Measurements from ENCODE around the gene DCK. TPM values are rescaled to one million over a fixed set of nuclear protein-coding genes. Genes with fewer than 3 reads are reported as not detected.
"Not testable (repeated sequence)": the region's sequence is repeated elsewhere in the genome, so short reads cannot be mapped to it uniquely, and the experiment has no call there.

DCK gene
- total RNA-seq, 1 experiment from 2014 or later: 53.4 TPM

DNA sequence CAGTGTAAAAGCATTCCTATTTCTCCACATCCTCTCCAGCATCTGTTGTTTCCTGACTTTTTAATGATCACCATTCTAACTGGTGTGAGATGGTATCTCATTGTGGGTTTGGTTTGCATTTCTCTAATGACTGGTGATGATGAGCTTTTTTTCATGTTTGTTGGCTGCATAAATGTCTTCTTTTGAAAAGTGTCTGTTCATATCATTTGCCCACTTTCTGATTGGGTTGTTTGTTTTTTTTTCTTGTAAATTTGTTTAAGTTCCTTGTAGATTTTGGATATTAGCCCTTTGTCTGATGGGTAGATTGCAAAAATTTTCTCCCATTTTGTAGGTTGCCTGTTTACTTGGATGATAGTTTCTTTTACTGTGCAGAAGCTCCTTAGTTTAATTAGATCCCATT lies 6.2 kb downstream of the DCK start:
- not testable (repeated sequence) for DNase-seq (ENCODE audit: low read depth)

DNA sequence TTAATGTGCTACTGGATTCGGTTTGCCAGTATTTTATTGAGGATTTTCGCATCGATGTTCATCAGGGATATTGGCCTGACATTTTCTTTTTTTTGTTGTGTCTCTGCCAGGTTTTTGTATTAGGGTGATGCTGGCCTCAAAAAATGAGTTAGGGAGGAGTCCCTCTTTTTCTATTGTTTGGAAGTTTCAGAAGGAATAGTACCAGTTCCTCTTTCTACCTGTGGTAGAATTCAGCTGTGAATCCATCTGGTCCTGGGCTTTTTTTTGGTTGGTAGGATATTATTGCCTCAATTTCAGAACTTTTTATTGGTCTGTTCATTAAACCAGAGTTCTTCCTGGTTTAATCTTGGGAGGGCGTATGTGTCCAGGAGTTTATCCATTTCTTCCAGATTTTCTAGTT lies 7.9 kb downstream of the DCK start:
- DNase-seq (ENCODE audit: low read depth): not testable (repeated sequence)

DNA sequence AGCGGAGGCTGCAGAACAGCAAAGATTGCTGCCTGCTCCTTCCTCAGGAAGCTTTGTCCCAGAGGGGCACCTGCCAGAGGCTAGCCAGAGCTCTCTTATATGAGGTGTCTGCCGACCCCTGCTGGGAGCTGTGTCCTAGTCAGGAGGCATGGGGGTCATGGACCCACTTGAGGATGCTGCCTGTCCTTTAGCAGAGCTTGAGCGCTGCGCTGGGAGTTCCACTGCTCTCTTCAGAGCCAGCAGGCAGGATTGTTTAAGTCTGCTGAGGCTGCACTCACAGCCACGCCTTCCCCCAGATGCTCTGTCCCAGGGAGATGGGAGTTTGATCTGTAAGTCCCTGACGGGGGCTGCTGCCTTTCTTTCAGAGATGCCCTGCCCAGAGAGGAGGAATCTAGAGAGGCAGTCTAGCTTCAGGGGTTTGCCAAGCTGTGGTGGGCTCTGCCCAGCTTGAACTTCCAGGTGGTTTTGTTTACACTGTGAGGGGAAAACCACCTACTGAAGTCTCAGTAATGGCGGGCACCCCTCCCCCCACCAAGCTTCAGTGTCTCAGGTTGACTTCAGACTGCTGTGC lies 10.9 kb downstream of the DCK start:
- DNase-seq (ENCODE audit: low read depth): no peak

DNA sequence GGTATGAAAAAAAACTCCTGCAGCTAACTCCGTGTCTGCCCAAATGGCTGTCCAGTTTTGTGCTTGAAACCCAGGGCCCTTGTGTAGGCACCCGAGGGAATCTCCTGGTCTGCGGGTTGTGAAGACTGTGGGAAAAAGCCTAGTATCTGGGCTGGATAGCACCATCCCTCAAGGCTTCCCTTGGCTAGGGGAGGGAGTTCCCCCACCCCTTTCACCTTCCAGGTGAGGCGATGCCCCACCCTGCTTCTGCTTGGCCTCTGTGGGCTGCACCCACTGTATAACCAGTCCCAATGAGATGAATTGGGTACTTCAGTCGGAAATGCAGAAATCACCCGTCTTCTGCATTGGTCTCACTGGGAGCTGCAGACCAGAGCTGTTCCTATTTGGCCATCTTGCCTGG lies 11.6 kb downstream of the DCK start:
- not testable (repeated sequence) for DNase-seq (ENCODE audit: low read depth)

DNA sequence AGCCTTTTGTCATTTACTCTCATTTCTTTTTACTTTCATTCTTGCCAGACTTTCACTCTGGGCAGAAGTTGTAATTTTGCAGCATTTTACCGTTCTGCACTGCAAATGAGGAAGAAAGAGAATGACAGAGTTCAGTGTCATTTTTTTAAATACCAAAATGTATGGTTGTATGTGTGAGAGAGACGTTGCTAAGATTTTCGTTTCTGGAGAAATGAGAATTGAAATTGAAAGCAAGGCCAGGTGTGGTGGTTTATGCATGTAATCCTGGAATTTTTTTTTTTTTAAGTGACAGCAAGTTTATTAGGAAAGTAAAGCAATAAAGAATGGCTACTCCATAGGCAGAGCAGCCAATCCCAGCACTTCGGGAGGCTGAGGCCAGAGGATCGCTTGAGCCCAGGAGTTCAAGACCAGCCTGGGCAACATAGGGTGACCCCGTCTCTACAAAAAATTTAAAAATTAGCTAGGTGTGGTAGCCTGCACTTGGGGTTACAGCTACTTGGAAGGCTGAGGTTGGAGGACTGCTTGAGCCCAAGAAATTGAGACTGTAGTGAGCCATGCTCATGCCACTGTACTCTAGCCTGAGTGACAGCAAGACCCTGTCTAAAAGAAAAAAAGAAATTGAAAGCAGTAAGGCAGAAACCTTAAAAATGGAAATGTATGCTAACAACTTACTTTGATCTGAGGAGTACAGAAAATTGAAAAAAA lies 12.9 kb downstream of the DCK start:
- DNase-seq (ENCODE audit: low read depth): no peak

DNA sequence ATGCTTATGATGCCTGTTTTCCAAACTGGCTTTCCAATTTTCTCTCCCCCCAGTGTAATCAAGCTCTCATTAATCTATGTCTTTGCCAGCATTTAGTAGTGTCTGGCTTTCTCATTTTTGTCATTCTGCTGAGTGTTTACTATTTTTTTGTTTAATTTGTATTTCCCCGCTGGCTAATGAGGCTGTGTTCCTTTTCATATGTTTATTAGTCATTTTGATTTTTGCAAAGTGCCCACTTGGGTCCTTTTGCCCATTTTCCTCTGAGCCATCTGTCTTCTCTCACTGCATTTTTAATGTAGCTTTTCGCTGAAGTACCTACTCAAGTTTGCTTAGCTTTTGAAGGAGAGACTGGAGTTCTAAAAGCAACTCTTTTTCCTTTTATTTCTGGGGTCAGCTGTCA lies 14.7 kb downstream of the DCK start:
- DNase-seq (ENCODE audit: low read depth): no peak

DNA sequence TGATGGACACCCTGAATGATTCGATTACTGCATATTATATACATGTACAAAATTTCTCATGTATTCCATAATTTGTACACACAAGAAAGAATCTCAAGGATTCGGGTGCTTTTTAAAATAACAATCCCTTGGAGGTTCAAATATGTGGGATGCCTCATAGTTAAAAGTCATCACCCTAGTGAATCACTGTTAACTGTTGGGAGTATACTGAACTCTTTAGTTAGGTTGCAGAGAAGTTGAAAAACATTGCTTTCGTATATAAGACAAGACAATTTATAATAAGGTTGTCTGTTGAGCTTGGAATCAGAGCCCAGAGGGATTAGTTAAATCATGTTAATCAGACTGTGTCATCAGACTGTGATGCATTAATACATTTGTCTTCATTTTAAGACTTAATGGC lies 15.6 kb downstream of the DCK start:
- peak; percentile 50 for DNase-seq (ENCODE audit: low read depth)

DNA sequence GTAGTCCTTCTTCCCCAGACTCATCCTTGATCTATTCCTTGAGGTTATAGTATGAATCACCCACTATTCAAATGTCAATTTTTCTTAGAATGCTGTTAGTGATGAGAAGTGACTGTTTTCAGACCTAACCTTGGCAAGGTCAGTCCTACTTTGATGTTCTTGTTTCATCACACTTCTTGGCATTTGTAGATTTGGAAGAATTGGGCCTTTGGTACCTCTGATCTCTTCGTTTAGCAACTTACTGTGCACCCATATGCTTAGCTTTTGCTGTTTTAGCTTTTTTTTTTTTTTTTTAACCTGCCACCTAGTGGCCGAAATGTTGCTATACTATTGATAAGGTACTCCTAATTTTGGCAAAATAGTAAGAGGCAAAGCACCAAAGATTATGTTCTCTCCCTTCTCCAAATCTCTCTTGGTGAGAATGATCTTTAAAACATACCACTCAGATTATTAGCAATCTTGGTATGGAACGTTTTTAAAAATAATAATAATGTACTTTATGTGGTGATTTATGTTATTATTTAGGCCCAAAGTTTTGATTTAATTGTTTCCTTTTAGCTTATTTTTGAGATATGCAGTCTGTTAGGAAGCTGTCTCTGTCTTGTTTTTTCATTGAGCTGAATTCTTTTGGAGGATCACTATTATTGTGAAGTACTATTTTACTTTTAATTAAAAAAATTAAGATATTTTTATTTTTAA lies 16.6 kb downstream of the DCK start:
- DNase-seq (ENCODE audit: low read depth): peak; percentile 57

DNA sequence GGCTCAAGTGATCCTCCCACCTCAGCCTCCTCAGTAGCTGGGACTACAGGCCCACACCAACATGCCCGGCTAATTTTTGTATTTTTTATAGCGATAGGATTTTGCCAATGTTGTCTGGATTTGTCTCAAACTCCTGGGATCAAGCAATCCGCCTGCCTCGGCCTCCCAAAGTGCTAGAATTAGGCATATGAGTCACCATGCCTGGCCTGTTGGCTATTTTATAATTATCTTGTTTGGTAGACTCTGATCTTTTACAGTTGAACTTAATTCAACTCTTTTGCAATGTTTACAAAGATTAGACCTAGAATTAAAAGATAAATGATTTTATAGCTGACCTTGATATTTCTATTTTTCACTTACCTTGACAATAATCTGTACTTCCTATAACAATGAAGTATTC lies 18.0 kb downstream of the DCK start:
- DNase-seq (ENCODE audit: low read depth): no peak

DNA sequence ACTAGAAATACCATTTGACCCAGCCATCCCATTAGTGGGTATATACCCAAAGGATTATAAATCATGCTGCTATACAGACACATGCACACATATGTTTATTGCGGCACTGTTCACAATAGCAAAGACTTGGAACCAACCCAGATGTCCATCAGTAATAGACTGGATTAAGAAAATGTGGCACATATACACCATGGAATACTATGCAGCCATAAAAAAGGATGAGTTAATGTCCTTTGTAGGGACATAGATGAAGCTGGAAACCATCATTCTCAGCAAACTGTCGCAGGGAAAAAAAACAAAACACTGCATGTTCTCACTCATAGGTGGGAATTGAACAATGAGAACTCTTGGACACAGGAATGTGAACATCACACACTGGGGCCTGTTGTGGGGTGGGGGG lies 23.9 kb downstream of the DCK start:
- DNase-seq (ENCODE audit: low read depth): not testable (repeated sequence)

DNA sequence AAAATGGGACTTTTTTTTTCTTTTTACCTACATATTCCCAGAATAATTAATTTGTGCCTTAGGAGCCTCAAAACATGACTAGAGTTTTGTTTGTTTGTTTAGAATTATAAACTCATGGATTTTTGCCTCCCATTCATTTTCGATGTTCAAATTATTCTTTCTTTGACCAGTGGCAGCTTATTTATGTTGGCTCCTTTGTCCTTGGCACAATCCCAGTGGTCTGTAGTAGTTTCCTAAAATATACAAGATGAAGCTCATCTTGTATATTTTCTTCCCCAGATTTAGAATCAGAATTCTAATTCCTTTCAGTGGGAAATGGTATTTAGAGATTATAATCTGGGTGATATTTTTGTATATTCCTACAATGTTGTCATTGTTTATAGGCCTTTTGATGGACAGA lies 27.2 kb downstream of the DCK start:
- no peak for DNase-seq (ENCODE audit: low read depth)

DNA sequence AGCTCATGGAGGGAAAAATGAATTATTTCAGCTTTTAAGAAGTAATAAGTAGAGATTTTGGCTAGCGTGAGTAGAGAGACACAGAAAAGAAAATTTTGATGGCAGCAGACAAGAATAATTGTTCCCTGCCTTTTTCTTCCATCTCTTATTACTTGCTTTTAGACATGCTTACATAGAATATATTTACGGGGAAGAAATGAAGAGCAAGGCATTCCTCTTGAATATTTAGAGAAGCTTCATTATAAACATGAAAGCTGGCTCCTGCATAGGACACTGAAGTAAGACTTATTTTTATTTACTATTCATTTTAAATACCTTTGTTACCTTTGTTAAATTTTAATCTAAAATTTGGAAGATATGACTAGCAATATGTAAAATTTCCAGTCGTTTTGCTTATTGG lies 32.2 kb downstream of the DCK start:
- no peak for DNase-seq (ENCODE audit: low read depth)

DNA sequence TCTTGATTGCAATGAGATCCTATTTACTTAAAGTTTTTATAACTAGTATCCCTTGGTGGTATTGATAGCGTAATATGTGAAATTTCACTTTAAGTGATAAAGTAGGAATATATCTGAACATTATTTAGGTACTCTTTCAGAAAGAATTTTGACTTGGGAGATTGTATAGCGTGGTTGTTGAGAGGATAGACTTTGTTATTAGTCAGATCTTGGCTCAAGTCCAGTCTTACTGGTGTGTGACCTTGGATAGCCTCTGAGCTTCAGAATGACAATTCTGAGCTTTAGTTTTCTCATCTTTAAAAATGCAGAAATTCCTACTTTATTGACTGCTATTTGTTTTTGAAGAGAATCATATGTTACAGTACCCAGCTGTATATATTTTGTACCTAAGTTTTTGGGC lies 32.6 kb downstream of the DCK start:
- peak; percentile 87 for DNase-seq (ENCODE audit: low read depth)

DNA sequence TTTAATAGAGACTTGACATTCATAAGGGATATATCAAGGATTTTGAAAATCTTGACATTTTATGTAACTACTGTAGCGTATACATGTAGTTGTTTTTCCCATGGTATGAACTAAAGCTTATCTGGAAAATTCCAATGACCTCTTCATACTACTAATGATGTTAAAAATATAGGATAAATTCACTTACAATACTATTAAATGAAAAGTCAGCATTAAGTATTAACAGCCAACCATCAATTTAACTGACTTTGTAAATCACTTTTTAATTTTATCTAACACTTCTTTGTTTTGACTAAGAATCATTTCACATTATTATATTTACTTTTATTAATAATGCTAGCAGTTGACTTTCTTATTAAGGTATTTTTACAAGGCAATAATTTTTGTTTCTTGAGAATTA lies 34.2 kb downstream of the DCK start:
- no peak for DNase-seq (ENCODE audit: low read depth)

DNA sequence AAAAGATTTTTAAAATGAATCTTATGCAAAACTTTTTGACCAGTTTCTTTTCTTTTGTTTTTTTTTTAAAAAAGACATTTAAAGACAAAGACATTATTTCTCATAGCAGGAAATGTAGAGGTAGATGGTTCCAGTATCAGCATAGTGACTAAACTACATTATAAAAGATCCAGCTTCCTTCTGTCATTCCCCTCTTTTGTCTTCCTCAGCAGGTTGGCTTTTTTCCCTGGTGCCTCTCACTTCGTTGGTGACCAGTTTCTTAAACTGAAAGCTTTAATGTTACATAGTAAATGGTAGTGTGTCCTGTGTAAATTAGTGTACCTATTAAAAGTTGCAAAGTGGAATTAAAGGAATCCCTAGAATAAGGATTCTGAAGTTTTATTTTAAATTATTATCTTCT lies 36.1 kb downstream of the DCK start:
- DNase-seq (ENCODE audit: low read depth): no peak

DNA sequence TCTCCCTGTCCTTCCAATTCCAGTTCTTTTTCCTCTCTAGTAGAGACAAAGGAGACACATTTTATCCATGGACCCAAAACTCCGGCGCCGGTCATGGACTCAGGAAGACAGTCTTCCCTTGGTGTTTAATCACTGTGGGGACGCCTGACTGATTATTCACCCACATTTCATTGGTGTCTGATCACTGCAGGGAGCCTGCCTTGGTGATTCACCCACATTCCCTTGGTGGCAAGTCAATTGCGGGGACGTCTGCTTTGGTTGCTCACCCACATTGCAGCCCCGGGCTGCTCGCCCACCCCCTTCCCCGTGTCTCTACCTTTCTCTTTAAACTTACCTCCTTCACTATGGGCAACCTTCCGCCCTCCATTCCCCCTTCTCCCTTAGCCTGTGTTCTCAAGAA lies 38.7 kb downstream of the DCK start:
- peak; percentile 71 for DNase-seq (ENCODE audit: low read depth)

DNA sequence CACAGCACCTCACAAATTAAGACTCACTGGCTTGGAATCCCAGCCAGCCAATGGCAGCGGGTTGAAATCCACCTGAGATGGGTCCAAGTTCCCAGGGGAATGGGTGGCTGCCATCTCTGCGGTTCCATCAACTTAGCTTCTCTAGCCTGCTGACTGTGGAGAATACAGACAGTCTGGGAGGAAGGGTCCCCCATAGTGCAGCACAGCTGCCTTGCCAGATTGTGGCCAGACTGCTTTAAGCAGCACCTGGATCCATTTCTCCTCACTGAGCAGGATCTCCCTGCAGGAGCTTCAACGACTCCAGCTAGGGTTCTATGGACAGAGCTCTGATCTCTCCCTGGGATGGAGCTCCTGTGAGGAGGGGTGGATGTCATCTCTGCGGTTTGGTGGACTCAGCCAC lies 51.8 kb downstream of the DCK start:
- no peak for DNase-seq (ENCODE audit: low read depth)

DNA sequence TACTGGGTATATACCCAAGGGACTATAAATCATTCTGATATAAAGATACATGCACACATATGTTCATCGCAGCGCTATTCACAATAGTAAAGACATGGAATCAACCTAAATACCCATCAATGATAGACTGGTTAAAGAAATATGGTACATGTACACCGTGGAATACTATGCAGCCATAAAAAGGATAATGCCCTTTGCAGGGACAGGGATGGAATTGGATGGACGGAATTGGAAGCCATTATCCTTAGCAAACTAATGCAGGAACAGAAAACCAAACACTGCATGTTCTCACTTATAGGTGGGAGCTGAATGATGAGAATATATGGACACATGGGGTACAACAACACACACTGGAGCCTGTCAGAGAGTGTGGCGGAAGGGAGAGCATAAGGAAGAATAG lies 55.9 kb downstream of the DCK start:
- no peak for DNase-seq (ENCODE audit: low read depth)

DNA sequence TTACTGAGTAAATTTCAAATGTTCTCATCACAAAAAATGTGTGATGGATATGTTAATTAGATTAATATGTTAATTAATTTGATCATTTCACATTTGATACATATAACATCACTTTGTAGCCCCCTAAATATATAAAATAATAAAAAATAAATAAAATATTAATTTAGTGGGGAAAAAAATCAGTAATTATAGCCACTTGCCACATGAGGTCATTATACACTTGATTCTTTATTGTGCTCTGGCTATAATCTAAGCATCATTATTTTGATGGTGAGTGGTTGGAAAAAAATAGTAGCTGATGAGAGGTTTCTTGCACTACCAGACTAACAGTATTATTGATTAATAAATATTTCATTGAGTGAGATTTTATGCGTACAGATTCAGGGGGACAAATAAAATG lies 57.4 kb downstream of the DCK start:
- DNase-seq (ENCODE audit: low read depth): peak; percentile 6

DNA sequence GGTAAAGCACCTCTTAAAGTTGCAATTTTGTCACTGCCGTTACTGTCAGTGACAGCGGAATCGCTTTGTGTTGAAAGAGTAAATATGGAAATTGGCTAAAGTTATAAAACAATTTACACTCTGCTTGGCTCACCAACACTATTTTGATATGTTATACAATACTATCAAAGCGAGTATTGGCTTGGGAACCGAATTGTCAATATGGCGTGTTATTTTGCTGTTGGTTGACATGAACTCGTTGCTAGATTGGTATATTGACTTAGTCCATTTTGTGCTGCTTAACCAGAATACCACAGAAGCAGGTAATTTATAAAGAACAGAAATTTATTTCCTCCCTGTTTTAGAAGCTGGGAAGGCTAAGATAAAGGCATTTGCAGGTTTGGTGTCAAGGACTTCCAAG lies 58.6 kb downstream of the DCK start:
- no peak for DNase-seq (ENCODE audit: low read depth)

DNA sequence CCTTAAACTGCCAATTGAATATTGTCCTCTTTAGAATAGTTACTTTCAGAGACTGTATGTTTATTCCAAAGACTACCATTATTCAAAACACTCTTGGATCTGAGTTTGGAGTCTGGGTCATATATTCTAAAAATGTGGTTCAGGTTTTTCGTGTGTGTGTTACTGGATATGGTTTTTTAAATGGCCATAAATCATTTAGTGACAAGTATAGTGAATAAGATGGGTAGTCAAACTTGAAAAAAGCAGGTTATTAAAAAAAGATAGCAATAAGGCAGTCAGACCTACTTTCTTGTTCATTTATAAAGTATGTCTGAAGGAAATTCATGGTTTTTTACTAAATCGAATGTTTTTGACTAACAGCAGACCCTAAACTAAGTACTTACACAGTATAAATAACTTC lies 59.3 kb downstream of the DCK start:
- no peak for DNase-seq (ENCODE audit: low read depth)

DNA sequence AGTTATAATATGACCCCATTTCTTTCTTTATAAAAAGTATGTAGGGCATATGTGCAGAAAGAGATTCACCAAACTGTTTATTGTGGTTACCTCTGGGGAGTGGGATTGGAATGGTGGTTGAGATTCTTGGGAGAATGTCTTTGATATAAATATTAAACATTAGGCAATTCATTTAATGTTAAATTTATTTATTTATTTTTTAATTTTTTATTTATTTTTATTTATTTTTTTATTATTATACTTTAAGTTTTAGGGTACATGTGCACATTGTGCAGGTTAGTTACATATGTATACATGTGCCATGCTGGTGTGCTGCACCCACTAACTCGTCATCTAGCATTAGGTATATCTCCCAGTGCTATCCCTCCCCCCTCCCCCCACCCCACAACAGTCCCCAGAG lies 60.2 kb downstream of the DCK start:
- DNase-seq (ENCODE audit: low read depth): not testable (repeated sequence)

DNA sequence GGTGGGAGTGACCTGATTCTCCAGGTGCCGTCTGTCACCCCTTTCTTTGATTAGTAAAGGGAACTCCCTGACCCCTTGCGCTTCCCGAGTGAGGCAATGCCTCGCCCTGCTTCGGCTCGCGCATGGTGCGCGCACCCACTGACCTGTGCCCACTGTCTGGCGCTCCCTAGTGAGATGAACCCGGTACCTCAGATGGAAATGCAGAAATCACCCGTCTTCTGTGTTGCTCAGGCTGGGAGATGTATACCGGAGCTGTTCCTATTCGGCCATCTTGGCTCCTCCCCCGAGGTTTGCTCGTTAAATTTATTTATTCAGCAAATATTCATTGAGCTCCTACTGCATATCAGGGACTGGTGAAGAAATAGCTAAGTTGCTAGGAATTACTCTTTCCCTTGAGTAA lies 66.1 kb downstream of the DCK start:
- not testable (repeated sequence) for DNase-seq (ENCODE audit: low read depth)
